Posterior vena cava (tissue), 2 donors: ENCODE data around the gene HYOU1. TPM values are rescaled to one million over a fixed set of nuclear protein-coding genes. Genes with fewer than 3 reads are reported as not detected.
A peak's percentile ranks its signal among the peaks of the same experiment; 100 is the strongest.
"Not testable (repeated sequence)": the region's sequence is repeated elsewhere in the genome, so short reads cannot be mapped to it uniquely, and the experiment has no call there.

Experiments
- DNase-seq: peaks from one replicate; pipeline ENCODE4 v3.0.0-alpha.2; 2020; ENCODE audit warnings: low spot score
- intact Hi-C, 2 donors: fragments of 100-400 bp; cut with DNase I; formaldehyde crosslinking; loops; one replicate each; pipeline versions ENCODE4 v1.14.1 to v1.14.2; 2022 to 2023
- long read RNA-seq, 2 donors: library from polyadenylated mRNA; unstranded; transcript quantifications; one replicate each; pipeline ENCODE4 v2.0.0, GENCODE V29; 2020 to 2021
- total RNA-seq, 2 donors: library from RNA; stranded (reverse); fragmentation: NEBNext Ultra II Directional; extraction: Animal tissue kit (Norgen Biotek cat#: 25700); gene quantifications; one replicate each; pipeline ENCODE4 v1.2.1, GENCODE V29; 2021
- donor health status: DM: yes; HTN: yes; CAD: no.
- donor health status: DM: yes; HTN: yes; CAD: no.

The HYOU1 gene, protein sequence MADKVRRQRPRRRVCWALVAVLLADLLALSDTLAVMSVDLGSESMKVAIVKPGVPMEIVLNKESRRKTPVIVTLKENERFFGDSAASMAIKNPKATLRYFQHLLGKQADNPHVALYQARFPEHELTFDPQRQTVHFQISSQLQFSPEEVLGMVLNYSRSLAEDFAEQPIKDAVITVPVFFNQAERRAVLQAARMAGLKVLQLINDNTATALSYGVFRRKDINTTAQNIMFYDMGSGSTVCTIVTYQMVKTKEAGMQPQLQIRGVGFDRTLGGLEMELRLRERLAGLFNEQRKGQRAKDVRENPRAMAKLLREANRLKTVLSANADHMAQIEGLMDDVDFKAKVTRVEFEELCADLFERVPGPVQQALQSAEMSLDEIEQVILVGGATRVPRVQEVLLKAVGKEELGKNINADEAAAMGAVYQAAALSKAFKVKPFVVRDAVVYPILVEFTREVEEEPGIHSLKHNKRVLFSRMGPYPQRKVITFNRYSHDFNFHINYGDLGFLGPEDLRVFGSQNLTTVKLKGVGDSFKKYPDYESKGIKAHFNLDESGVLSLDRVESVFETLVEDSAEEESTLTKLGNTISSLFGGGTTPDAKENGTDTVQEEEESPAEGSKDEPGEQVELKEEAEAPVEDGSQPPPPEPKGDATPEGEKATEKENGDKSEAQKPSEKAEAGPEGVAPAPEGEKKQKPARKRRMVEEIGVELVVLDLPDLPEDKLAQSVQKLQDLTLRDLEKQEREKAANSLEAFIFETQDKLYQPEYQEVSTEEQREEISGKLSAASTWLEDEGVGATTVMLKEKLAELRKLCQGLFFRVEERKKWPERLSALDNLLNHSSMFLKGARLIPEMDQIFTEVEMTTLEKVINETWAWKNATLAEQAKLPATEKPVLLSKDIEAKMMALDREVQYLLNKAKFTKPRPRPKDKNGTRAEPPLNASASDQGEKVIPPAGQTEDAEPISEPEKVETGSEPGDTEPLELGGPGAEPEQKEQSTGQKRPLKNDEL
- total RNA-seq = 100 to 1,000 TPM; 110 to 128 TPM
- long read RNA-seq, donor 1, full-length matches to known transcripts = 1 of 32 reads
- long read RNA-seq, donor 1, partial matches to known transcripts = 10 of 32 reads
- long read RNA-seq, donor 1, other reads (novel, unspliced or antisense) = 21 of 32 reads
- long read RNA-seq, donor 2, partial matches to known transcripts = 18 of 35 reads
- long read RNA-seq, donor 2, other reads (novel, unspliced or antisense) = 17 of 35 reads

DNA sequence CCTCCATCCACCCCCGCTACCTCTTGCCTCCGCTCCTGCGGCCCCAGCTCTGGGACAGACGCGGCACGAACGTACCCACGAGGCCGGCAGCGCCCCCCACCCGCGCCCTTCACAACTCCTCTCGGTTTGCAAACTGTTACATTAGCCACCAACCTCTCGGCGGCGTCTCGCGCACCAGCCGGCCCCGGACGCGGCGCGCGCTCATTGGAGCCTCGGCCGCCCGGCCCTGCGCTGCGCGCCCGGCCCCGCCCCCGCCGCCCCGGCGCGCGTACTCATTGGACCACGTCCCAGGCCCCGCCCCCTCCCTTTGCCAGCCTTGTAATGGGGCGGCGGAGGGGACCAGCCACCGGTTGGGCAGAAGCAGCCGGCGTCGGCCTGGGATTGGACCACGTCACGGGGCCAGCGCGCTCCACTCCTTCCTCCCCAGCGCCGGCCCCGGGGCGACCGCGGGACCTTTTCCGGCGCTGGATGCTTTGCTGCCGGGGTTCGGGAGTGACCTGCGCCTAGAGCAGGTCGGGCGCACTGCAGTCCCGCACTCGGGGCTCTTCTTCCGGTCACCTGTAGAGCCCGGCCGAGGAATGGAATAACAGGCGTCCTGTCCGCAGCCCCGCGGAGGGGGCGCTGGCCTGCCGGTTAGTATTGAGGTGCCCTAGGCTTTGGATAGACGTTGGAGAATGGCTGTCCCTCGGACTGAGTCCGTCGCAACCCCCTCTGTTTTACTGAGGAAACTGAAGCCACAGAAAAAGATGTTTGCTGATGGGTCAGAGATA is at the start of gene HYOU1:
Gene HYOU1, minus strand, starts transcription at position 206 of the 770 bp plus-strand sequence. CDS start 1,045 bp downstream, outside the sequence.
- peak; percentile 99 for DNase-seq
- intact Hi-C loops = no loop called here

DNA sequence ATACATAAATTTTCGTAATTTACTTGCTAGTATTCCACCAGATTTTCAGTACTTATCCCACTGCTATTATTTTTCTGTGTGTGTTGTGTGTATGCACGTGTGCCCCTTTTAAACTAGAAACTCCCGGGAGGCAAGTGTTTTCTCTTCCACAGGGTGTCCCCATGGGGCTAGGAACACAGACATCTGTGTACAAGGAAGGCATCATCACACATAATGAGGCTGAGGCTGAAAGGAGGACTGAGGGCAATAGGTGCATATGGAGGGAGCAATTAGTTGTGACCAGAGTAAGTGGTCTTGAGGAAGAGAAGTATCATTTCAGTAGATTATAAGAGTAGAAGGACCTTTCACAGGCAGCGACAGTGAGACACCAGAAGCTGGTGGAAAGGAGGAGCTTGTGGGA is 46.8 kb upstream of the HYOU1 start:
- intact Hi-C loops = no loop called here
- no peak for DNase-seq

DNA sequence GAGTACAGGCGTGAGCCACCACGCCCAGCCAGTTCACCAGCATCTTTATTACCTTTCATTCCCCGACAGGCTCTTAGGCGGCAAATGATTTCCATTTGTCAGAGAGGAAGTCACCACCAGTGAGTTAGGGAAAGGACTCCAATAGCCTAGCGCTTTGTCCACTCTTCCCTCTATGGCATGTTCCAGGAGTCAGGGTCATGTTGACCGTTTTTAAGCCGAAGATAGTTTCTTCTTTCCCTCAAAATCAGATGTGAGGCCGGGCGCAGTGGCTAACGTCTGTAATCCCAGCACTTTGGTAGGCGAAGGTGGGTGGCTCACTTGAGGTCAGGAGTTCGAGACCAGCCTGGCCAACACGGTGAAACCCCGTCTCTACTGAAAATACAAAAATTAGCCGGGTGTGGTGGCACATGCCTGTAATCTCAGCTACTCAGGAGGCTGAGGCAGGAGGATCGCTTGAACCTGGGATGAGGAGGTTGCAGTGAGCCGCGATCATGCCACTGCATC is 46.2 kb upstream of the HYOU1 start:
- DNase-seq, intact Hi-C loops: not testable (repeated sequence)

DNA sequence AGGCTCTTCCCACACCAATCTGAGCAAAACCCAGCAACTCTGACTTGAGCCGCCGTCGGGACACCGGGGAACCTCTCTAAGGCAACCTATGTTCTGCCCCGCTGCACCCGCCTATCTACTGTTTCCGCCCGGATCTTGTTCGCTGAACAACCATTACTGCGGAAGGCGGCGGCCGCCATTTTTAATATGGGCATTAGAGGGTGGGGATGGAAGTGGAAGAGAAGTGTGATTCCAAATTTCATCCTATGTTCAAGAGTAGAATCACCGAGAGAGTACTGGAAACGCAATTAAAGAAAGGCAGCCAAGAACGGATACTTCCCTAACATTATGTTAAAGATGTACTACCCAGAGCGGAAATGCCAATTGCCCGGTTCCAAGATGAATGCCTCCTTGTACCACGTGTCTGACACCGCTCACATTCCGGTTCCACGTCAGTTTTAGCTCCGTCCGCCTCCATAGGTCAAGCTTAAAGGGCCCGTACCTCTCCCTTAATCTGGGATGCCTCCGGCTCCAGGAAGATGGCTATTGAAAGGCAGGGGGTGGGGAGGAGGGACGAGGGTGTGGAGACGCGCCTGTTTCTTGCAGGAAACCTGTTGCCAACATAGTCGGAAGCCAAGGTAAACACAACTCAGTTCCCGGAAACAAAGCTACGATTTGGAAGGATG is 44.9 kb upstream of the HYOU1 start, which contains the start of gene DPAGT1:
Gene DPAGT1, minus strand, starts transcription at position 95 of the 665 bp plus-strand sequence. CDS start 198 bp downstream, outside the sequence.
- intact Hi-C loops = no loop called here
- peak; percentile 95 for DNase-seq

DNA sequence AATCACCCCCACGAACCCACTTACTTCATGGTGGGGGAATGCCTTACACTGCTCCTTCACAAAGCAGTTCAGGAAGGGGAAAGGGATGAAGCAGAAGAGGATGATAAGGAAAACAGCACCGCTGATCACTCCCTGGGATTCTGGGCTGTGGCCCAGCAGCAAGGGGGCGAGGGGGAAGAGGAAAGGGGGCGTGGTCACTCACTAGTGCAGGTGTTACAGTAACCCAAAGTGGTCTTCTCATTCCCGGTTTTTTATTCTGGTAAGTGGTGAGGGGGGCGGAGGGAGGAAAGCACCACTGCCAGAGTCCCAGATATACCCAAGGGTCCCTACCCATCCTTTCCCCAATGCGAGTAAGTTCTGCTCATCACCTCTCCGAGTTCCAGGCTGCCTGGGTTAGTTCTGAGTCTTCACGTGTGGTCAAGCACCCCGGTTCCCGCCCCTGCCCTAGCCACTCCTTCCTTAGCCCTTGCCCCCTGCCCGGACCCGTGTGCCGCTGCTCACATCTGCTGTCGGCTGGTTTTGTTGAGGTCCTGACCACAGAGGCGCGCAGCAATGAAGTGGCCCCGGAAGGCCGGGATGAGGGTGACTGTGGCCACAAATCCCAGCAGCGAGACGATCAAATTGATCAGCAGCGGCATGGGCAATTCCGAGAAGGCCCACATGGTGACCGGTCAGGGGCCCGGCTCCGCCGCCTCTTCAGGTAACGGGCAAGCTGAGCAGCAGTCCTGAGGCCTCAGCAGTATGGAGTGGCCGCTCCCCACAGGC is 44.2 kb upstream of the HYOU1 start:
- intact Hi-C loops = no loop called here
- DNase-seq = no peak

DNA sequence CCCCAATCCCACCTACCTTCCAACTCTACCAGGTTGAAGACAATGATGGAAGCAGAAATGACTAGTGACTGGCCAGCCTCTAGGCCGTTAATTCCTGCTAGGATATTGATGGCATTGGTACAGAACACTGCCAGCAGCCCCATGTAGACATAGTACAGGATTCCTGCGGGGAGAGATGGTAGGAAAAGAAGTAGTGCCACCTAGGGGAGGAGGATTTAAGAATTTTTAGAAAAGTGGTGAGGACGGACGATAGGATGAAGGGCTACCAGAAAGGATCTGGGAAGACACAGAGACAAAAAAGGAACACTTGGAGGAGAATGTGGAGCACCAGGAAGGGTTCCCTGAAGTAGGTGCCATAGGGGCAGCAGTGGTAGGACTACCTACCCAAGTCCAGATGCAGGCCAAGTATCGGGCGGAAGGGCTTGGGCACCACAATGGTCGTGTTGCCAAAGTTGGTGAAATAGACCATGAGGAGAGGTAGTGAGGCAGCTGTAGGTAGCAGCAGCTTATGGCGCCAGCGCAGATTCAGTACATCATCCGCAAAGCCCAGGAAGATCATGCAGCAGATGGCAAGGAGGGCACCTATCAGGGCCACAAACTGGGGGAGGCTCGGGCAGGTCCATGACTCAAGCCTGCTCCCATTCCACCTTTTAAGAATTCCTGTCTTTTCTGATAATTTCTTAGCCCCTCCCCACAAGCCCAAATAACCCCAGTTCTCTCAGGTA is 43.4 kb upstream of the HYOU1 start:
- intact Hi-C loops = no loop called here
- DNase-seq = peak; percentile 47

DNA sequence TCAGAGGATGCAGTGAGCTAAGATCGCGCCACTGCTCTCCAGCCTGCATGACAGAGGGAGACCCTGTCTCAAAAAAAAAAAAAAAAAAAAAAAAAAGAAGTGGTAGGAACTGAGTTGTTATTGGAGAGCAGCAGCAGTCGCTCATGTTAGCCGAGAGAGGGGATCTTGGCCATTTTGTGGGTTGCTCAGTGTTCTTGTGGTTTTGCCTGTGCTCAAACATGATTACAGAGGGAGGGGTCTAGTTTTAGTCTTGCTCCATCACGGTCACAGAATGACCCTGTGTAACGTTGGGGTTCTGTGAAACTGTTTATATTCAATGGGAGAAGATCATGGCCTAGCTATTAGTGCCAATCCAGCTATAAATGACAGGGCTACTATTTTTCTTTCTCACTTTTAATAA is 42.7 kb upstream of the HYOU1 start:
- DNase-seq = no peak
- intact Hi-C loops = no loop called here

DNA sequence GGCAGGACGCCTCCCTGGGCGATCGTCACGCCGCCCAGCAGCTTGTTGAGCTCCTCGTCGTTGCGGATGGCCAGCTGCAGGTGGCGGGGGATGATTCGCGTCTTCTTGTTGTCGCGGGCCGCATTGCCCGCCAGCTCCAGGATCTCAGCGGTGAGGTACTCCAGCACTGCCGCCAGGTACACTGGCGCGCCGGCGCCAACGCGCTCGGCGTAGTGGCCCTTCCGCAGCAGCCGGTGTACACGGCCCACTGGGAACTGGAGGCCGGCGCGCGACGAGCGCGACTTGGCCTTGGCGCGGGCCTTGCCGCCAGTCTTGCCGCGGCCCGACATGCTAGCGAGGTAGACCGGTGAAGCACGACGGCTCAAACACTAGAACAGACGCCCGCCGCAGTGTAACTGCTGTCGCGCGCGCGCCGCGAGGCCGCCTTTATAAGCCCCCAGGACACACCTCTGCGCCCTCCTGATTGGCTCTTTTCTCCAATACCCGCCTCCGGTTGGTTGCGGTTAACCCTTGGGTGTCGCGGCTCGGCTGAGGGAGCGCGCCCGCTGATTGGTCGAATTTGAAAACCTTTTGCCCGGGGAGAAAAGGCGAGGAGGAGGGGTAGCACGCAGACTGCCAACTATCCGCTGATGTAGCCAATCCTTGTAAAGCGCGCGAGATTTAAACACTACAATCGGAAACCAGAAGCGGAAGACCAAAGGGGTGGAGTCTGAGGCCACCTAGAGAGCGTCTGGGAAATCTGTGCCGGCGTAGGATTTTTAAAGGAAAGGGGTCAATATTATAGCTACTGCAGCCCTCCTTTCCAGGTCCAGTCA is 38.3 kb upstream of the HYOU1 start:
- intact Hi-C loops = no loop called here
- DNase-seq = peak; percentile 99

DNA sequence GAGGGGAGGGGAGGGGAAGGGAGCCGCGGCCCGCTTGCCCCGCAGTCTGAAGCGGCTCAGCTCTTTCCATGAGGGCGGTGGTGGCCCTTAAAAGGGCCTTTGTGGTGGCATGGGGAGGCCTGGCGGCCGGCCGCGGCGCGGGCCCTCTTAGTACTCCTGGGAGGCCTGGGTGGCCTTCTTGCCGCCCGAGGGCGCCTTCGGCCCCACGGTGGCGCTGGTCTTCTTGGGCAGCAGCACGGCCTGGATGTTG is 37.7 kb upstream of the HYOU1 start:
- peak; percentile 95 for DNase-seq
- intact Hi-C loops = no loop called here

DNA sequence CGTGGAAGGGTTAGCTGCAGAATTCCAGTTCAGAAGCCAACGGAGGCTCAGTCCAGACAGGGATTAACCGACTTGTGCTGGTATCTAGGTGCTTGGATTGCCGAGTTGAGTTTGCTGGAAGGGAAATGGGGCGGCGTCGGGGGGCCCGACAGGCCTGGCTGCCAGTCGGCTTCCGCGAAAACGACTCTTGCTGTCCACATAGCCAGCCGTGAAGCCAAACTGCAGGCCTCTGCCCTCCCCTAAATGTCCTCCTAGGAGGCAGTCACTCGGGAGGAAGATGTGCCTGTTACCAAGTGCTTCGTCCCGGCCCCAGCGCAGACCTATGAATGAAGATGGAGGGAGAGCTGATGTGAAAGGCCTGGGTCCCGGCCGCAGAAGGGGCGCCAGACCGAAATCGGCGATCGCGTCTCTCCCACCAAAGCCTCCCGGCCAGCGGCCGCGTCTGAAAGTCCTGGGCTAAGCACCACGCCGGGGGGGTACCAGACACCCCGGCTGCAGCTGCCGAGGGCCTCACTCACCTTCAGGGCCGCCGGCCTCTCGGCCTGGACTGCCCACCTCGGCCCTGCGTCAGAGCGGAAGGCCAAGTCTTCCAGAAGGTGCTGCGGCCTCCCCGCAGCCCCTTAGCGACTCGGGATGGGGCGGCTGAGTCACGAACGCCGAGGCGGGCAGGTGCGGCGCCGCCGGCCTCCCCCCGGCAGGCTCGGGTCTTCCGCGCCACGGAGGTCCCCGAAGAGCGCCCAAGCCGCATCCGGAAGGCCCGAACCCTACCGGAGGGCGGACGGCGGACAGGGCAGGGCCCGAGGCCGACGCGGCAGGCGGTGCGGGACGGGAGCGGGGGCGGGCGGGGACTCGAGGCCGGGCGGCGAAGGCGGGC is 37.2 kb upstream of the HYOU1 start:
- peak; percentile 84 for DNase-seq
- intact Hi-C loops = no loop called here

DNA sequence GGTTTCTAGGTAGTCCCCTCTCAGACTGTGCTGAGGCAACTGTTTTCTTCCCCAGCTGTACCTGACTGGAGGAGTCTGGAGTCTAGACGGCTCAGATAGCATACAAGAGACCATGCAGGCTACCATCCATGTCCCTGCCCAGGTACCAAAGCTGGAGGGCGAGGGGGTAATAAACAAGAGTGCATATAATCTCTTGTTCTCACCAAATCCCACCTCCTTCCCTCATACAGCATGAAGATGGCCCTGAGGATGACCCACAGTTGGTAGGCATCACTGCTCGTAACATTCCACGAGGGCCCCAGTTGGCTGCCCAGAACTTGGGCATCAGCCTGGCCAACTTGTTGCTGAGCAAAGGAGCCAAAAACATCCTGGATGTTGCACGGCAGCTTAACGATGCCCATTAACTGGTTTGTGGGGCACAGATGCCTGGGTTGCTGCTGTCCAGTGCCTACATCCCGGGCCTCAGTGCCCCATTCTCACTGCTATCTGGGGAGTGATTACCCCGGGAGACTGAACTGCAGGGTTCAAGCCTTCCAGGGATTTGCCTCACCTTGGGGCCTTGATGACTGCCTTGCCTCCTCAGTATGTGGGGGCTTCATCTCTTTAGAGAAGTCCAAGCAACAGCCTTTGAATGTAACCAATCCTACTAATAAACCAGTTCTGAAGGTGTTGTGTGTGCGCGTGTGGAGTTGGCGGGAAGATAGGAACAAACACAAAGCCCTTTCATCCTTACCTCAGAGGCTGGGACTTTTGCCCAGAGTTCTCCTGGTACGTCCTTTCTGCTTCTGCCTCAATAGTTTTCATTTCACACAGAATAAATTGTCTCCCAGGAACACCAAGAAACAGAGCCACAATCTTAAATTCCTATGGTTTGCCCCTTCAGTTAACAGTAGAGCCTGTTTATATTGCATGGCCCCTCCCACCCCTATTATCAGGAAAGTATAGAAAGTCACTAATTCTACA is 36.2 kb upstream of the HYOU1 start:
- intact Hi-C loops = no loop called here
- no peak for DNase-seq

DNA sequence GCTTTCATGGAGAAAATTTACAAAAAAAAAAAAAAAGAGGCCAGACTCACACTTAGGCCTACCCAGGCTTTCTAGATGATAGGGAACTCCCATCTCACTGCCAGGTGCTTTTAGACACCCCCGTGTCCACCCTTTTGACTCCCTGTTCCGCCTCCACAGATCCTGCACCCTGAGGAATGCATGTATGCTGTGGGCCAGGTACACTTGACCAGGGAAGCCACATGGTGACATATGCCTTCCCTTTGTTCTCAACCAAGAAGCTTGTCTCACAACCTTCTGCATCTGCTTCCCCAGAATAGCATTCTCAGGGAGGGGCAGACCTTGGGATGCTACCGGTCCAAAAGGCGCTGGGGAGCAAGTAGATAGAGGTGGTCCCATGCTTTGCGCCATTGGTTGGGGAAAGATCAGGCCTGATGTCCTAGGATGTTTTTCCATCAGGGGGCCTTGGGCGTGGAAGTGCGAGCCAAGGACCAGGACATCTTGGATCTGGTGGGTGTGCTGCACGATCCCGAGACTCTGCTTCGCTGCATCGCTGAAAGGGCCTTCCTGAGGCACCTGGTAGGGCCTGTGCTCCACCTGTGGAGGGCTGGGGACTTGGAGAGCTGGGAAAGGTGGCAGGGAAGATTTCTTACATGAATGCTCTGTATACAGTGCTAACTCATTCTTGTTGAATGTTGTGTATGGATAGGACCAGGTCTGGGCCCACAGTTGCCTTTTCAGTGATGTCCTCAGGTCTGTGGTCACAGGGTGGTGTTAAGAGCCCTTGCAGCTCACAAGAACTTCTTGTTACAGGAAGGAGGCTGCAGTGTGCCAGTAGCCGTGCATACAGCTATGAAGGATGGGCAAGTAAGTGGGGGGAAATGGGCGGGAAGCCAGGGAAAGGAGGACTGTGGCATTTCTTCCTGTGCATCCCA is 35.2 kb upstream of the HYOU1 start:
- no peak for DNase-seq
- intact Hi-C loops = no loop called here

DNA sequence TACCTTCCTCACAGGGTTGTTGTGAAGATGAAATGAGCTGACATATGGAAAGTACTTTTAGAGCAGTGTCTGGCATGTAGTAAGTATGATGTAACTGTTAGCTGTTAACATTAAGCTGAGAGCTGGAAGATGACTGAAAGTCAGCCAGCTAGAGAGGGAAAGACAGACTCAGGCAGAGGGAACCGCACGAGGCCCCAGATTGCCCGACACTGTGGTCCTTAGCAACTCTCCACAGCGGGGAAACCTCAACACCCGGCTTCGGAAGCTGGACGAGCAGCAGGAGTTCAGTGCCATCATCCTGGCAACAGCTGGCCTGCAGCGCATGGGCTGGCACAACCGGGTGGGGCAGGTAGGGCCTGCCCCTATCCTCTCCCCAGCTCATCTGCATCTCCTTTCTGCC is 34.2 kb upstream of the HYOU1 start:
- no peak for DNase-seq
- intact Hi-C loops = no loop called here
